Stimulated activated CD4-positive, alpha-beta T cell treated with anti-CD3 and anti-CD28 coated beads, Interleukin-15, amount 100 ng/mL, for 24 hours (primary cell): Measurements from ENCODE around the gene TTC4.
"Not testable (repeated sequence)": the region's sequence is repeated elsewhere in the genome, so short reads cannot be mapped to it uniquely, and the experiment has no call there.

ENCODE experiments used
- DNase-seq: peaks from one replicate; pipeline ENCODE4 v3.0.0-alpha.2; 2020

TTC4 gene

GRCh38 chr1:54751426-54751825 is 35.8 kb downstream of the TTC4 start:
- DNase-seq: no peak

- DNase-seq: no peak
These were observed 38.4 kb downstream of the TTC4 start for GRCh38 chr1:54754045-54754444.

GRCh38 chr1:54754486-54755285 is 39.0 kb downstream of the TTC4 start:
- no peak for DNase-seq

- DNase-seq: no peak
These were observed 42.2 kb downstream of the TTC4 start for GRCh38 chr1:54757833-54758232.

GRCh38 chr1:54758678-54759348 is 43.2 kb downstream of the TTC4 start:
- no peak for DNase-seq

- DNase-seq: peak; percentile 40
These were observed 48.1 kb downstream of the TTC4 start for GRCh38 chr1:54763816-54764132.

- DNase-seq: peak; percentile 99
These were observed 48.7 kb downstream of the TTC4 start, which contains the start of gene PARS2 for GRCh38 chr1:54764133-54764921. Gene PARS2 (minus strand): TSS chr1:54764523. CDS start chr1:54759161, 5,362 bp downstream.

GRCh38 chr1:54764922-54765561 is 49.4 kb downstream of the TTC4 start:
- no peak for DNase-seq

GRCh38 chr1:54766726-54767125 is 51.1 kb downstream of the TTC4 start:
- no peak for DNase-seq

GRCh38 chr1:54767526-54767925 is 51.9 kb downstream of the TTC4 start:
- no peak for DNase-seq

GRCh38 chr1:54768093-54768492 is 52.4 kb downstream of the TTC4 start:
- DNase-seq: no peak

GRCh38 chr1:54772951-54773350 is 57.3 kb downstream of the TTC4 start:
- no peak for DNase-seq

- DNase-seq: peak; percentile 13
These were observed 59.3 kb downstream of the TTC4 start for GRCh38 chr1:54774820-54775498.

- not testable (repeated sequence) for DNase-seq
These were observed 60.4 kb downstream of the TTC4 start for GRCh38 chr1:54775828-54776721.

GRCh38 chr1:54777011-54777410 is 61.4 kb downstream of the TTC4 start:
- no peak for DNase-seq

GRCh38 chr1:54777431-54777830 is 61.8 kb downstream of the TTC4 start:
- DNase-seq: no peak

GRCh38 chr1:54781023-54781723 is 65.5 kb downstream of the TTC4 start:
- no peak for DNase-seq

GRCh38 chr1:54782156-54782555 is 66.5 kb downstream of the TTC4 start:
- no peak for DNase-seq

GRCh38 chr1:54782588-54782987 is 66.9 kb downstream of the TTC4 start:
- DNase-seq: no peak

GRCh38 chr1:54784066-54784465 is 68.4 kb downstream of the TTC4 start:
- DNase-seq: no peak

- no peak for DNase-seq
These were observed 71.1 kb downstream of the TTC4 start for GRCh38 chr1:54786778-54787177.
